Spleen (tissue), 7 donors: ENCODE results near the gene EEF1AKMT4.

ENCODE experiments used
- CTCF ChIP-seq, 11 experiments: fragments of 200-600 bp in 7 of 11; fragments of 450-650 bp in 4 of 11; sonication (generic) in 4 of 11; IDR thresholded peaks in 8 of 11; conservative IDR thresholded peaks in 3 of 11; 1 replicate in 7 of 11; 2 replicates in 4 of 11; pipeline versions ENCODE4 v1.4.0 to v1.8.0; 2016 to 2021; ENCODE audit warnings: antibody characterized with exemption in 11 of 11, inconsistent platforms in 4 of 11, mild to moderate bottlenecking in 1 of 11
- POLR2AphosphoS5 ChIP-seq, 3 donors: sonication (generic); formaldehyde crosslinking; IDR thresholded peaks; one replicate each; pipeline ENCODE4 v1.5.1; 2017; ENCODE audit warnings: antibody characterized with exemption in 3 of 3
- donor health status: DM: no; HTN: no; CAD: no; lungs with moderate emphysema.
- donor health status: DM: no; HTN: no; CAD: no.
- donor health status: DM: no; HTN: no; CAD: no.

GRCh38 chr3:184209146-184209923, 40.1 kb upstream of the EEF1AKMT4 start:
- TF ChIP-seq CTCF (IDR thresholded peaks at IDR 0.05 in 8 of 11, conservative IDR thresholded peaks at IDR 0.05 in 3 of 11) (no peak), POLR2AphosphoS5 (IDR thresholded peaks at IDR 0.05) (no peak)
